Activated CD8-positive, alpha-beta T cell treated with anti-CD3 and anti-CD28 coated beads, Interleukin-2, amount 10 ng/mL, durations not matched to agents 7 days and 5 days (primary cell): Measurements from ENCODE around the gene RERE. TPM values are rescaled to one million over a fixed set of nuclear protein-coding genes. Genes with fewer than 3 reads are reported as not detected.

Experiments used
- ATAC-seq: fragments of 150-1000 bp; cut with Tn5 transposase; one replicate; pipeline ENCODE4 v1.10.0; 2021; ENCODE audit warnings: moderate library complexity
- CTCF ChIA-PET: fragments of 350-600 bp; sonication (Branson Sonifier 250); formaldehyde crosslinking; loops from one replicate; lab custom pipeline; 2021; ENCODE audit warnings: antibody characterized with exemption; lab: Charles Lee
- POLR2A ChIA-PET: fragments of 350-600 bp; sonication (Branson Sonifier 250); formaldehyde crosslinking; loops from one replicate; lab custom pipeline; 2021; ENCODE audit warnings: antibody characterized with exemption; lab: Charles Lee
- DNase-seq: peaks from one replicate; pipeline ENCODE4 v3.0.0-alpha.2; 2020
- H3K27ac Mint-ChIP-seq: one replicate; pipeline ENCODE4 v1.8.0; 2021; ENCODE audit warnings: mild to moderate bottlenecking, mixed read lengths
- H3K27me3 Mint-ChIP-seq: one replicate; pipeline ENCODE4 v1.8.0; 2021; ENCODE audit warnings: low read depth, mixed read lengths
- H3K36me3 Mint-ChIP-seq: one replicate; pipeline ENCODE4 v1.8.0; 2021; ENCODE audit warnings: low read depth, mixed read lengths
- H3K4me1 Mint-ChIP-seq: one replicate; pipeline ENCODE4 v1.8.0; 2021; ENCODE audit warnings: low read depth, mixed read lengths
- H3K4me3 Mint-ChIP-seq: one replicate; pipeline ENCODE4 v1.8.0; 2021; ENCODE audit warnings: mild to moderate bottlenecking, mixed read lengths
- H3K9me3 Mint-ChIP-seq: one replicate; pipeline ENCODE4 v1.8.0; 2022; ENCODE audit warnings: mixed read lengths; ENCODE audit not compliant: insufficient read depth
- total RNA-seq, 2 experiments: library from RNA; stranded (reverse); gene quantifications; one replicate each; pipeline ENCODE4 v1.2.3, GENCODE V29; 2021

Gene RERE
- total RNA-seq, 2 experiments from 2014 or later = 37.4 to 44.7 TPM

GRCh38 chr1:8562881-8563865, 254.3 kb downstream of the RERE start:
- POLR2A ChIA-PET = no interaction called here
- Mint-ChIP-seq H3K9me3 (no peaks in the 10 kb centered on the region), H3K4me3 (no peak overlapping the region), H3K27ac (no peak overlapping the region), H3K27me3 (no peaks in the 10 kb centered on the region), H3K4me1 (peaks cover 15% of the 10 kb centered on the region), H3K36me3 (peaks cover 2% of the 10 kb centered on the region)
- CTCF ChIA-PET = interaction anchor here (0.9 to 8.7 kb wide), 15 partner anchors 10 to 441 kb away, joined by 3 to 145 read pairs (median 12); no protein-coding TSS in a partner anchor
- ATAC-seq (peak; percentile 46), DNase-seq (no peak)

DNA sequence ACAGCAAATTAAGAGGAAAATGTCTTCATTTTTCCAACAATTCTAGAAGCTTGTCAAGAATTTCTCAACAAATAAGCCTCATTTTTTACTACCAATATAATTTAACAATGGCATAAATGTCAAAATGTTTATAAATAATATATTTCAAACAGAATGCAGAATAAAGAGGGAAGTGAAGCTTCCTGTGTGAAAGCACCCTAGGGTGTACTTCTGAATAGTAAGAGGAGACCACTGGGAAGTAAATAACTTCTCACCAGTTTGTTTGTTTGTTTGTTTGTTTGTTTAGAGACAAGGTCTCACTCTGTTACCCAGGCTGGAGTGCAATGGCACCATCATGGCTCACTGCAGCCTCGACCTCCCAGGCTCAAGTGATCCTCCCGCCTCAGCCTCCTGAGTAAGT, 255.2 kb downstream of the RERE start:
- ChIA-PET POLR2A (no interaction called here), CTCF (interaction anchor here (0.7 to 8.7 kb wide), 37 partner anchors 8 to 442 kb away, joined by 3 to 145 read pairs (median 6); no protein-coding TSS in a partner anchor)
- Mint-ChIP-seq H3K9me3 (no peaks in the 10 kb centered on the region), H3K4me3 (no peak overlapping the region), H3K4me1 (peaks cover 15% of the 10 kb centered on the region), H3K27me3 (no peaks in the 10 kb centered on the region), H3K36me3 (peaks cover 2% of the 10 kb centered on the region), H3K27ac (no peak overlapping the region)
- DNase-seq (no peak), ATAC-seq (no peak)

DNA sequence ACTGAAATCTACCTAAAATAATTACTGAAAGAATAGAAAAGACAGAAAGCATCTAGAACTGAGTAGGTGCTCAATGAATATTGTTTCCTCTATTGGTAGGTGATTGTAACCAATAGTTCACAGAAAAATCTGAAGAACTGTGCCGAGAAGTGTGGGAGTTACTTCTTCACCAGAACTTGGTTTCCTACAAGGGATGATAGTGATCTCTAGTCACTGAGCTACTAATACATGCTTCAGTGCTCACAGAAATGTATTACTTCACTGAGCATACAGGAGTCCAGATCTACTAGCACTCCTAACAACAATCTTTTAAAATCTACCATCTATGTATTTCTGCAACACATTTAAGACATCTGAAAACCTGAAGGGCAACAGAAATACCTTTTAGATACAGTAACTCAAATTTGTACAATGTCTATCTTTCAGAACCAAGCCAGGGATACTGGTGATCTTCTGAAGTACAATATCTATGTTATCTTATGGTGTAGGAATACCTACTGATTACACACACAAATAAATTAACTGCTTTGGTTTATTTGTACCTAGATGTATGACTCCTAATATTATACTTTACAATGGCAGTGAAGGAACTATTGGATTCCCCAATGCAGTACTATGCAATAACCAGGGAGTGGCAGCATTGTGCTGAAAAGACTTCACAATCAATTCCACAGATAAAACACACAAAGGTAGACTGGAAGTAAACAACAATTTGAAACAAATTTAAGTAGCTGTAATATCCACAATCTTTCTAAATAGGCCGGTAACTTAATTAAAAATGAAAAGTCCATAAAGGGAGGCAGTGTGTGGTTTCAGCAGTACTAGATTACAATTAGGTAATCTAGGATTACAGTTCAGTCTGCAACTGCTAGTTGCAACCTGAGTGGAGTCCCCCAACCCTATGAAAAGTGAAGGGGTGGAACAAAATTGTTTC, 256.6 kb downstream of the RERE start:
- DNase-seq (peak; percentile 48), ATAC-seq (peak; percentile 28)
- no peak overlapping the region for H3K27ac Mint-ChIP-seq
- H3K4me1 Mint-ChIP-seq = peaks cover 16% of the 10 kb centered on the region
- H3K36me3 Mint-ChIP-seq = no peaks in the 10 kb centered on the region
- no peak overlapping the region for H3K4me3 Mint-ChIP-seq
- no peaks in the 10 kb centered on the region for H3K27me3 Mint-ChIP-seq
- no peaks in the 10 kb centered on the region for H3K9me3 Mint-ChIP-seq
- CTCF ChIA-PET = interaction anchor here (0.6 to 8.7 kb wide), 51 partner anchors 8 to 444 kb away, joined by 3 to 145 read pairs (median 4); no protein-coding TSS in a partner anchor
- POLR2A ChIA-PET = no interaction called here

DNA sequence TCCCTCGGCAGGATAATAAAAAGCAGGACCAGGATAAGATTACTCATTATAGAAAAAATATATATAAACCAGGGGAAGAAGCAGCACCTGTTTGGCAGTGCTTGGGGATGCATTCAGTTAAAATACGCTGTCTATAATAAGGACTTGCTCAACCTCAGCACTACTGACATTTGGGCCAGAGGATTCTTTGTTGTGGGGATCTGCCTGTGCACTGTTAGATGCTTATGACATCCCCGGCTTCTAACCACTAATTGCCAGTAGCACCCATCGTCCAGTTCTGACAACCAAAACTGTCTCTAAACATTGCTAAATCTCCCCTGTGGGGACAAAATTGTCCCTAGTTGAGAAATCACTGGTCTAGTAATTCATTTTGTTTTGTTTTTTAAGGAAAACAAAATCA, 257.4 kb downstream of the RERE start:
- Mint-ChIP-seq H3K4me1 (peaks cover 24% of the 10 kb centered on the region), H3K27ac (no peak overlapping the region)

GRCh38 chr1:8555582-8555981, 261.9 kb downstream of the RERE start:
- peaks cover 7% of the 10 kb centered on the region for H3K36me3 Mint-ChIP-seq
- ChIA-PET POLR2A (no interaction called here), CTCF (interaction anchor here (0.8 to 3.3 kb wide), 11 partner anchors 9 to 293 kb away, joined by 3 to 17 read pairs (median 4); no protein-coding TSS in a partner anchor)
- no peaks in the 10 kb centered on the region for H3K27me3 Mint-ChIP-seq
- H3K27ac Mint-ChIP-seq = no peak overlapping the region
- DNase-seq = no peak
- ATAC-seq = peak; percentile 13
- no peaks in the 10 kb centered on the region for H3K9me3 Mint-ChIP-seq
- H3K4me3 Mint-ChIP-seq = no peak overlapping the region
- peaks cover 40% of the 10 kb centered on the region for H3K4me1 Mint-ChIP-seq

More for the DNA sequence above, 257.4 kb downstream of the RERE start:
- Mint-ChIP-seq H3K27me3 (no peaks in the 10 kb centered on the region), H3K36me3 (peaks cover under 1% of the 10 kb centered on the region), H3K9me3 (no peaks in the 10 kb centered on the region), H3K4me3 (no peak overlapping the region)
- DNase-seq = no peak
- CTCF ChIA-PET = interaction anchor here (0.8 to 8.7 kb wide), 16 partner anchors 7 to 297 kb away, joined by 3 to 145 read pairs (median 8); no protein-coding TSS in a partner anchor
- POLR2A ChIA-PET = no interaction called here
- ATAC-seq = no peak

DNA sequence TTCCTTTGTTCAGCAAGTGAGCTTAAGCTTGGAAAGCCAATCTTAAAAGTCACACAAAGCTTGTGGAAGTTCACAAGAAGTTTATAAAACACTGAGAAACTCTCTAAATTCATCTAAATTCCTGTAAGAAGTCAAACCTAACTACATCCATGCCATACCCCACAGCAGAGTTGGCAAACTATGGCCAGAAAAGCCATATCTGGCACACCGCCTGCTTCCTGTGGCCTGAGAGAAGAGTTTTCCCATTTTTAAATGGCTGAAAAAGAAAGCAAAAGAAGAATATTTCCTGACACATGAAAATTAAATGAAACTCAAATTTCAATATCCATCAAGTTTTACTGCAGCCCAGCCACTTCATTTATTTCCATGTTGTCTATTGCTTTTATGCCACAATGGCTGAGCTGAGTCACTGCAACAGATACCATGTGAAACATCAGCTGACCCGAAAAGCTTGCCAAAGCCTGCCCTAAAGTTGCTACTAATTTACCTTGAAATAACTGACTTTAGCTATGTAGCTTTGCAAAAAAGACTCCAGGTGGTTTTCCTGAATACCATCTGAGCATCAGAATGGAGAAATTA, 262.4 kb downstream of the RERE start:
- peaks cover 37% of the 10 kb centered on the region for H3K4me1 Mint-ChIP-seq
- no peaks in the 10 kb centered on the region for H3K27me3 Mint-ChIP-seq
- no peak overlapping the region for H3K4me3 Mint-ChIP-seq
- no peak overlapping the region for H3K27ac Mint-ChIP-seq
- no peaks in the 10 kb centered on the region for H3K9me3 Mint-ChIP-seq
- H3K36me3 Mint-ChIP-seq = peaks cover 9% of the 10 kb centered on the region
- DNase-seq (no peak), ATAC-seq (peak; percentile 38)
- ChIA-PET POLR2A (no interaction called here), CTCF (interaction anchor here (0.8 to 3.3 kb wide), 10 partner anchors 10 to 294 kb away, joined by 3 to 17 read pairs (median 4); no protein-coding TSS in a partner anchor)

GRCh38 chr1:8552820-8553397, 264.5 kb downstream of the RERE start:
- CTCF ChIA-PET = interaction anchor here (0.9 to 2.8 kb wide), 5 partner anchors 9 to 144 kb away, joined by 3 to 20 read pairs (median 3); no protein-coding TSS in a partner anchor
- POLR2A ChIA-PET = interaction anchor here (0.6 kb wide), 1 partner anchor 95 kb away, joined by 3 read pairs; no protein-coding TSS in a partner anchor
- no peak overlapping the region for H3K4me3 Mint-ChIP-seq
- H3K27me3 Mint-ChIP-seq = no peaks in the 10 kb centered on the region
- no peaks in the 10 kb centered on the region for H3K9me3 Mint-ChIP-seq
- peaks cover 9% of the 10 kb centered on the region for H3K36me3 Mint-ChIP-seq
- peak overlapping the region; percentile 53 for H3K27ac Mint-ChIP-seq
- DNase-seq = no peak
- H3K4me1 Mint-ChIP-seq = peaks cover 37% of the 10 kb centered on the region
- no peak for ATAC-seq

- Mint-ChIP-seq H3K9me3 (no peaks in the 10 kb centered on the region), H3K4me3 (no peak overlapping the region), H3K36me3 (peaks cover 9% of the 10 kb centered on the region), H3K27ac (no peak overlapping the region), H3K27me3 (no peaks in the 10 kb centered on the region), H3K4me1 (peaks cover 37% of the 10 kb centered on the region)
- CTCF ChIA-PET = interaction anchor here (0.6 to 2.8 kb wide), 12 partner anchors 10 to 320 kb away, joined by 3 to 20 read pairs (median 4); no protein-coding TSS in a partner anchor
- POLR2A ChIA-PET = interaction anchor here (0.6 kb wide), 1 partner anchor 96 kb away, joined by 3 read pairs; no protein-coding TSS in a partner anchor
- peak; percentile 54 for DNase-seq
- peak; percentile 74 for ATAC-seq
These were observed 265.6 kb downstream of the RERE start for GRCh38 chr1:8551613-8552489.

GRCh38 chr1:8551057-8551456, 266.4 kb downstream of the RERE start:
- Mint-ChIP-seq H3K4me3 (no peak overlapping the region), H3K27me3 (no peaks in the 10 kb centered on the region), H3K36me3 (peaks cover 12% of the 10 kb centered on the region), H3K4me1 (peaks cover 37% of the 10 kb centered on the region), H3K27ac (no peak overlapping the region), H3K9me3 (no peaks in the 10 kb centered on the region)
- ChIA-PET CTCF (interaction anchor here (0.6 to 1.7 kb wide), 7 partner anchors 11 to 298 kb away, joined by 3 to 8 read pairs (median 5); no protein-coding TSS in a partner anchor), POLR2A (no interaction called here)
- DNase-seq (no peak), ATAC-seq (no peak)

- H3K27me3 Mint-ChIP-seq = no peaks in the 10 kb centered on the region
- H3K4me1 Mint-ChIP-seq = peaks cover 21% of the 10 kb centered on the region
- H3K27ac Mint-ChIP-seq = no peak overlapping the region
- ATAC-seq = no peak
- H3K4me3 Mint-ChIP-seq = no peak overlapping the region
- H3K36me3 Mint-ChIP-seq = peaks cover 18% of the 10 kb centered on the region
- CTCF ChIA-PET = interaction anchor here (2.1 kb wide), 1 partner anchor 13 kb away, joined by 5 read pairs; no protein-coding TSS in a partner anchor
- peaks cover 9% of the 10 kb centered on the region for H3K9me3 Mint-ChIP-seq
- no peak for DNase-seq
- POLR2A ChIA-PET = no interaction called here
These were observed 269.6 kb downstream of the RERE start for GRCh38 chr1:8547791-8548190.
